Prostate gland (tissue), 2 donors: ENCODE data around the gene AK4. TPM values are rescaled to one million over a fixed set of nuclear protein-coding genes. Genes with fewer than 3 reads are reported as not detected.
"Not testable (repeated sequence)": the region's sequence is repeated elsewhere in the genome, so short reads cannot be mapped to it uniquely, and the experiment has no call there.

Source experiments
- DNase-seq: peaks from one replicate; pipeline ENCODE4 v3.0.0-alpha.2; 2019; ENCODE audit warnings: low spot score
- H3K27ac ChIP-seq, 2 donors: fragments of 200-600 bp; sonication (generic); 2 replicates each; pipeline ENCODE4 v1.5.1; 2017 to 2019
- H3K27me3 ChIP-seq: fragments of 200-600 bp; sonication (generic); replicated peaks from 2 replicates; pipeline ENCODE4 v1.5.1; 2019; ENCODE audit not compliant: insufficient read depth
- H3K36me3 ChIP-seq, 2 donors: fragments of 200-600 bp; sonication (generic); 1 replicate in 1 of 2; 2 replicates in 1 of 2; pipeline versions ENCODE4 v1.5.1 to v1.8.1; 2017 to 2019
- H3K4me1 ChIP-seq: fragments of 200-600 bp; sonication (generic); replicated peaks from 2 replicates; pipeline ENCODE4 v1.5.1; 2019
- H3K4me3 ChIP-seq, 2 donors: fragments of 200-600 bp; sonication (generic); 2 replicates each; pipeline ENCODE4 v1.5.1; 2017 to 2019
- H3K9me3 ChIP-seq: fragments of 200-600 bp; sonication (generic); 2 replicates; pipeline ENCODE4 v1.5.1; 2017
- CTCF ChIP-seq, 4 experiments: fragments of 200-600 bp in 2 of 4; fragments of 450-650 bp in 2 of 4; sonication (generic) in 2 of 4; IDR thresholded peaks; 1 replicate in 3 of 4; 2 replicates in 1 of 4; pipeline ENCODE4 v1.5.1; 2016 to 2019; ENCODE audit warnings: antibody characterized with exemption in 4 of 4, mild to moderate bottlenecking in 2 of 4, moderate library complexity in 2 of 4
- POLR2A ChIP-seq: fragments of 450-650 bp; IDR thresholded peaks from one replicate; pipeline ENCODE4 v1.6.1; 2016; ENCODE audit warnings: antibody characterized with exemption, mild to moderate bottlenecking
- POLR2AphosphoS5 ChIP-seq: sonication (generic); formaldehyde crosslinking; IDR thresholded peaks from one replicate; pipeline ENCODE4 v1.6.1; 2017; ENCODE audit warnings: antibody characterized with exemption
- WGBS: methylation state at CpG from one replicate; pipeline ENCODE4 v1.1.5; 2018; 5-methylcytosine and 5-hydroxymethylcytosine counted together
- intact Hi-C: fragments of 100-400 bp; cut with DNase I; formaldehyde crosslinking; loops from one replicate; pipeline ENCODE4 v1.14.2; 2022
- total RNA-seq, 2 donors: library from RNA; depleted of rRNA; stranded (reverse); fragments of >200 nt; gene quantifications; one replicate each; pipeline ENCODE4 v1.1.0, GENCODE V29; 2016

Gene AK4
- total RNA-seq, 2 donors from 2014 or later = 46.5 to 63.1 TPM

- TF ChIP-seq POLR2A (no peak), POLR2AphosphoS5 (no peak), CTCF (IDR thresholded peaks at IDR 0.05) (no peak)
- DNase-seq = no peak
- H3K4me1 ChIP-seq = no peaks in the 10 kb centered on the region
Measured at GRCh38 chr1:65159801-65160523, 12.0 kb downstream of the AK4 start.

DNA sequence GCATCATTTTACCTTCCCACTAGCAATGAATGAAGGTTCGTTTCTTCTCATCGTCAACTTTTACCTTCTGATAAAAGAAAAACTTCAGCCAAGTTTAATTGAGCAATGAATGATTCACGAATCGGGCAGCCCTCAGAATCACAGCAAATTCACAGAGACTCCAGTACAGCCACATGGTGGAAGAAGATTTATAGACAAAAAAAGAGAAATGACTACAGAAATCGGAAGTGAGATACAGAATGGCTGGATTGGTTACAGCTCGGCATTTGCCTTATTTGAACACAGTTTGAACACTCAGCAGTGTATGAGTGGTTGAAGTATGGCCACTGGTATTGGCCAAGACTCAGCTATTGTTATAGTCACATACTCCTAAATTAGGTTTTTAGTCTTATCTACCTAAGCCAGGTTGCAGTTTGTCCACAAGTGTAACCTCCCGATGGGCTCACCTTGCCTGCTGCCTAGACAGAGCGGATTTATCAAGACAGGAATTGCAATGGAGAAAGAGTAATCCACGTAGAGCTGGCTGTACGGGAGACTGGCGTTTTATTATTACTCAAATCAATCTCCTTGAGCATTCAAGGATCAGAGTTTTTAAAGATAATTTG is 15.3 kb downstream of the AK4 start:
- WGBS = 88% methylated on average over 11 of the region's 11 CpGs
- TF ChIP-seq POLR2AphosphoS5 (no peak), CTCF (IDR thresholded peaks at IDR 0.05) (no peak), POLR2A (no peak)
- no peaks in the 10 kb centered on the region for H3K9me3 ChIP-seq
- H3K27me3 ChIP-seq = no peaks in the 10 kb centered on the region
- no peaks in the 10 kb centered on the region for H3K4me1 ChIP-seq
- intact Hi-C loops = no loop called here
- no peaks in the 10 kb centered on the region for H3K36me3 ChIP-seq
- no peak overlapping the region for H3K4me3 ChIP-seq
- no peak for DNase-seq
- no peak overlapping the region for H3K27ac ChIP-seq

More at GRCh38 chr1:65159801-65160523, 12.0 kb downstream of the AK4 start:
- Histone ChIP-seq H3K27me3 (no peaks in the 10 kb centered on the region), H3K9me3 (no peaks in the 10 kb centered on the region), H3K4me3 (no peak overlapping the region), H3K36me3 (no peaks in the 10 kb centered on the region), H3K27ac (no peak overlapping the region)
- intact Hi-C loops = no loop called here
- 90% methylated on average over 9 of the region's 9 CpGs for WGBS

GRCh38 chr1:65164101-65164500 is 16.1 kb downstream of the AK4 start:
- 97% methylated on average over 3 of the region's 3 CpGs for WGBS
- not testable (repeated sequence) for H3K27ac ChIP-seq

DNA sequence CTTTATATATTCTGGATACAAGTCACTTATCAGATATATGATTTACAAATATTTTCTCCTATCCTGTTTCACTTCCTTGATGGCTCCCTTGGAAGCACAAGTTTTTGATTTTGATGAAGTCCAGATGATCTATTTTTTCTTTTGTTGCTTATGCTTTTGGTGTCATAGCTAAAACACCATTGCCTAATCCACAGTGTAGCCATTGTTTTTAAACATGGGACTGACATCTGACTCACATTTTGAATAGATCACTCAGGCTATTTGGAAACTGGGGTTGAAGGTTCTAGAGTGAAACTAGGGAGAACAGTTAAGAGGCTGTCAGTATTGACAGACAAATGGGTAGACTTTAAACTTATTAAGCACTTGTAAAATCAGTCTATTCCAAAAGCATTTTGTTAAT is 16.6 kb downstream of the AK4 start:
- Histone ChIP-seq H3K4me1 (no peaks in the 10 kb centered on the region), H3K4me3 (no peak overlapping the region), H3K36me3 (no peaks in the 10 kb centered on the region), H3K9me3 (no peaks in the 10 kb centered on the region), H3K27ac (no peak overlapping the region), H3K27me3 (no peaks in the 10 kb centered on the region)
- no peak for TF ChIP-seq POLR2AphosphoS5
- no peak for TF ChIP-seq CTCF (IDR thresholded peaks at IDR 0.05)
- no peak for TF ChIP-seq POLR2A
- intact Hi-C loops = no loop called here
- no peak for DNase-seq

More at GRCh38 chr1:65164101-65164500, 16.1 kb downstream of the AK4 start:
- H3K27me3 ChIP-seq, intact Hi-C loops, H3K36me3 ChIP-seq, H3K4me1 ChIP-seq, H3K4me3 ChIP-seq, H3K9me3 ChIP-seq, DNase-seq: not testable (repeated sequence)

DNA sequence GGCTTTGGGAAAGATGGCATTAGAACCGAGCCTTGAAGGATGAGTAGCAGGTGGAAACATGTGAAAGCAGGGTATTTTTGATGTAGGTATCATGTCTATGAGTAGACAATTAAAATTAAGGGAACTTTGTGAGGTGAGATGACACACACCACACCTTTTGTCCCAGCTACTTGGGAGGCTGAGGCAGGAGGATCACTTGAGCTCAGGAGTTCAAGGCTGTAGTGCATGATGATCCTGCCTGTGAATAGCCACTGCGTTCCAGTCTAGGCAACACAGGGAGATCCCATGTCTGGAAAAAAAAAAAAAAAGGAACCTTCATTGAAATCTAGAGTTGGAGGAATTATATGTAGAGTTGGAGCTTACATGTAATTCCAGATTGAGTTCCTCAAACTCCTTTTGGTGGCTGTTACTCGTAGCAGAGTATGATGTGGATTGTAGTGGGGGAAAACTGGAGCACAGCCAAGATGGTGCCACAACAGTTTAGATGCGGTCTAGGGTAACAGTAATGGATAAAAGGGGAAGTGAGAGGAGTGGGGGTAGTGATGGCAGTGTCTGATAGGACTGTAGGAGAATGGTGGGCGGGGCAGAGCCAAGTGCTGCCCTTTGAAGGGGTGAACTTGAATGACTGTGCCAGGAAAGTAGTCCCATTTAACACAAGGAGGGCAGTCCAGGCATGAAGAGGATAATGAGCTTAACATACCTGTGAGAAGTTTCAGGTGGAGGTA is 17.4 kb downstream of the AK4 start:
- intact Hi-C loops = no loop called here

More for the DNA sequence above, 17.4 kb downstream of the AK4 start:
- H3K36me3 ChIP-seq = no peaks in the 10 kb centered on the region
- H3K27me3 ChIP-seq = no peaks in the 10 kb centered on the region
- no peaks in the 10 kb centered on the region for H3K9me3 ChIP-seq
- H3K27ac ChIP-seq = no peak overlapping the region
- no peaks in the 10 kb centered on the region for H3K4me1 ChIP-seq
- no peak overlapping the region for H3K4me3 ChIP-seq
- 80% methylated on average over 5 of the region's 5 CpGs for WGBS
- no peak for DNase-seq
- TF ChIP-seq POLR2AphosphoS5 (no peak), POLR2A (no peak), CTCF (IDR thresholded peaks at IDR 0.05) (no peak)
